Endothelial cell of umbilical vein (primary cell): ENCODE results near the gene INSYN2B. TPM values are rescaled to one million over a fixed set of nuclear protein-coding genes. Genes with fewer than 3 reads are reported as not detected.

Source experiments
- microRNA counts: library from miRNA; unstranded; fragments of <30 nt; microRNA quantifications from one replicate; lab custom pipeline; 2016
- microRNA-seq: library from miRNA; unstranded; fragments of <30 nt; microRNA quantifications from one replicate; pipeline ENCODE4 v1.2.0, GENCODE V29; 2021; ENCODE audit warnings: borderline number of aligned reads, borderline replicate concordance
- polyA plus RNA-seq, 4 experiments: library from polyadenylated mRNA; depleted of rRNA in 3 of 4; stranded (reverse) in 3 of 4; unstranded in 1 of 4; fragments of >200 nt; gene quantifications; 2 replicates each; pipeline versions ENCODE4 v1.2.1 to v1.2.3, GENCODE V29; 2011 to 2012; ENCODE audit warnings: missing spikeins in 1 of 4
- small RNA-seq: library from RNA; depleted of rRNA; stranded (forward); fragments of <200 nt; gene quantifications from one replicate; pipeline ENCODE3, GENCODE V24; 2012; ENCODE audit warnings: low replicate concordance, low read depth; ENCODE audit not compliant: insufficient read depth, insufficient read length
- total RNA-seq: library from RNA; stranded (reverse); gene quantifications from 2 replicates; pipeline ENCODE4 v1.2.3, GENCODE V29; 2021

The INSYN2B gene
- total and polyA plus RNA-seq, 2 donors (not counting 3 experiments of a cell fraction or from before 2014, with no cell fraction given): 8.2 to 17.1 TPM

MicroRNA genes within 50 kb of the gene (microRNA counts, 767-probe panel; counts per million panel counts)
- 13,055 counts per million, percentile 97 among the panel's probes with 10 or more counts for microRNA hsa-miR-378e (lab: Ali Mortazavi, UCI)

Small RNA genes lying within 50 kb of the gene (microRNA-seq; reads per million reads assigned to microRNA genes)
- gene MIR378E: not detected

Small RNA genes lying within 50 kb of the gene (small RNA-seq; reads per million reads assigned to genes)
- gene MIR378E: not detected

Other genes starting within 250 kb of the INSYN2B start
- gene FOXI1, start 125.4 kb upstream of the INSYN2B start, total RNA-seq: not detected in 2 replicates
- not detected in 2 replicates for gene FOXI1, start 125.4 kb upstream of the INSYN2B start, polyA plus RNA-seq